ENCODE results near the gene CD7.

DNA sequence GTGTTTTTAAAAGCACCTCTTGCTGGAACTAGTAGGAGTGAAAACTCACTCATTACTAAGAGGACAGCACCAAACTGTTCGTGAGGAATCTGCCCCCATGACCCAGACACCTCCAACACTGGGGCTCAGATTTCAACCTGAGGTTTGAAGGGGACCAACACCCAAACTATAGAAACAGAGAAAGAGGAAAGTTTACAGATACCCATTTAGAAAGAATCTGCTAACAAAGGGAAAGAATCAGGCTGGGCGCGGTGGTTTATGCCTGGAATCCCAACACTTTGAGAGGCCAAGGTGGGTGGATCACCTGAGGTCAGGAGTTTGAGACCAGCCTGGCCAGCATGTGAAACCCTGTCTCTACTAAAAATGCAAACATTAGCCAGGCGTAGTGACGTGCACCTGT, 40.5 kb downstream of the CD7 start:
- TF ChIP-seq, protein P1, sequence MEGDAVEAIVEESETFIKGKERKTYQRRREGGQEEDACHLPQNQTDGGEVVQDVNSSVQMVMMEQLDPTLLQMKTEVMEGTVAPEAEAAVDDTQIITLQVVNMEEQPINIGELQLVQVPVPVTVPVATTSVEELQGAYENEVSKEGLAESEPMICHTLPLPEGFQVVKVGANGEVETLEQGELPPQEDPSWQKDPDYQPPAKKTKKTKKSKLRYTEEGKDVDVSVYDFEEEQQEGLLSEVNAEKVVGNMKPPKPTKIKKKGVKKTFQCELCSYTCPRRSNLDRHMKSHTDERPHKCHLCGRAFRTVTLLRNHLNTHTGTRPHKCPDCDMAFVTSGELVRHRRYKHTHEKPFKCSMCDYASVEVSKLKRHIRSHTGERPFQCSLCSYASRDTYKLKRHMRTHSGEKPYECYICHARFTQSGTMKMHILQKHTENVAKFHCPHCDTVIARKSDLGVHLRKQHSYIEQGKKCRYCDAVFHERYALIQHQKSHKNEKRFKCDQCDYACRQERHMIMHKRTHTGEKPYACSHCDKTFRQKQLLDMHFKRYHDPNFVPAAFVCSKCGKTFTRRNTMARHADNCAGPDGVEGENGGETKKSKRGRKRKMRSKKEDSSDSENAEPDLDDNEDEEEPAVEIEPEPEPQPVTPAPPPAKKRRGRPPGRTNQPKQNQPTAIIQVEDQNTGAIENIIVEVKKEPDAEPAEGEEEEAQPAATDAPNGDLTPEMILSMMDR (IDR thresholded peaks at IDR 0.05) = no peak
- no peak for TF ChIP-seq POLR2AphosphoS5 (IDR thresholded peaks at IDR 0.05; ENCODE audit: low read depth, low read length)
- TF ChIP-seq, protein P2, sequence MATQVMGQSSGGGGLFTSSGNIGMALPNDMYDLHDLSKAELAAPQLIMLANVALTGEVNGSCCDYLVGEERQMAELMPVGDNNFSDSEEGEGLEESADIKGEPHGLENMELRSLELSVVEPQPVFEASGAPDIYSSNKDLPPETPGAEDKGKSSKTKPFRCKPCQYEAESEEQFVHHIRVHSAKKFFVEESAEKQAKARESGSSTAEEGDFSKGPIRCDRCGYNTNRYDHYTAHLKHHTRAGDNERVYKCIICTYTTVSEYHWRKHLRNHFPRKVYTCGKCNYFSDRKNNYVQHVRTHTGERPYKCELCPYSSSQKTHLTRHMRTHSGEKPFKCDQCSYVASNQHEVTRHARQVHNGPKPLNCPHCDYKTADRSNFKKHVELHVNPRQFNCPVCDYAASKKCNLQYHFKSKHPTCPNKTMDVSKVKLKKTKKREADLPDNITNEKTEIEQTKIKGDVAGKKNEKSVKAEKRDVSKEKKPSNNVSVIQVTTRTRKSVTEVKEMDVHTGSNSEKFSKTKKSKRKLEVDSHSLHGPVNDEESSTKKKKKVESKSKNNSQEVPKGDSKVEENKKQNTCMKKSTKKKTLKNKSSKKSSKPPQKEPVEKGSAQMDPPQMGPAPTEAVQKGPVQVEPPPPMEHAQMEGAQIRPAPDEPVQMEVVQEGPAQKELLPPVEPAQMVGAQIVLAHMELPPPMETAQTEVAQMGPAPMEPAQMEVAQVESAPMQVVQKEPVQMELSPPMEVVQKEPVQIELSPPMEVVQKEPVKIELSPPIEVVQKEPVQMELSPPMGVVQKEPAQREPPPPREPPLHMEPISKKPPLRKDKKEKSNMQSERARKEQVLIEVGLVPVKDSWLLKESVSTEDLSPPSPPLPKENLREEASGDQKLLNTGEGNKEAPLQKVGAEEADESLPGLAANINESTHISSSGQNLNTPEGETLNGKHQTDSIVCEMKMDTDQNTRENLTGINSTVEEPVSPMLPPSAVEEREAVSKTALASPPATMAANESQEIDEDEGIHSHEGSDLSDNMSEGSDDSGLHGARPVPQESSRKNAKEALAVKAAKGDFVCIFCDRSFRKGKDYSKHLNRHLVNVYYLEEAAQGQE (IDR thresholded peaks at IDR 0.05; ENCODE audit: insufficient read depth in 1 of 2, low read depth in 2 of 2, low read length in 1 of 2) = no peak

Measured in Panc1 (cell line).